ENCODE data around the gene MOSPD3. TPM values are rescaled to one million over a fixed set of nuclear protein-coding genes. Genes with fewer than 3 reads are reported as not detected.

The MOSPD3 gene
- polyA plus RNA-seq, 1 experiment, result 15.0 TPM

DNA sequence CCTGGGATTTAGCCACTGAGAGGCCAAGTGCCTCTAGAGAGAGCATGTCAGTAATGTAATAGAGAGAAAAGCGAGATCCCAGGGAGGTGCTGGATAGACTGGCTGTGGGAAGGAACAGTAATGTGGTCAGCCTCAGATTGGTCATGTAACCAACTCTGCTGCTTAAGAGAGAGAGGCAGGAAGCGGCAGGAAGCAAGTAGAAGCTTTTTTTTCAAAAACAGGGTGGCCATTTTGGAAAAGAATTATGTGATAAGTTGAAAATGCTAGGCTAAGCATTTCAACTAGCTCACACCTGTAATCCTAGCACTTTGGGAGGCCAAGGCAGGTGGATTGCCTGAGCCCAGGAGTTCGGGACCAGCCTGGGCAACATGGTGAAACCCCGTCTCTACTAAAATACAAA lies 13.9 kb upstream of the MOSPD3 start:
- ChIA-PET POLR2A (no interaction called here), CTCF (interaction anchor here (1.8 kb wide), 1 partner anchor 9 kb away, joined by 8 read pairs; no protein-coding TSS in a partner anchor)
- TF ChIP-seq, protein P1, sequence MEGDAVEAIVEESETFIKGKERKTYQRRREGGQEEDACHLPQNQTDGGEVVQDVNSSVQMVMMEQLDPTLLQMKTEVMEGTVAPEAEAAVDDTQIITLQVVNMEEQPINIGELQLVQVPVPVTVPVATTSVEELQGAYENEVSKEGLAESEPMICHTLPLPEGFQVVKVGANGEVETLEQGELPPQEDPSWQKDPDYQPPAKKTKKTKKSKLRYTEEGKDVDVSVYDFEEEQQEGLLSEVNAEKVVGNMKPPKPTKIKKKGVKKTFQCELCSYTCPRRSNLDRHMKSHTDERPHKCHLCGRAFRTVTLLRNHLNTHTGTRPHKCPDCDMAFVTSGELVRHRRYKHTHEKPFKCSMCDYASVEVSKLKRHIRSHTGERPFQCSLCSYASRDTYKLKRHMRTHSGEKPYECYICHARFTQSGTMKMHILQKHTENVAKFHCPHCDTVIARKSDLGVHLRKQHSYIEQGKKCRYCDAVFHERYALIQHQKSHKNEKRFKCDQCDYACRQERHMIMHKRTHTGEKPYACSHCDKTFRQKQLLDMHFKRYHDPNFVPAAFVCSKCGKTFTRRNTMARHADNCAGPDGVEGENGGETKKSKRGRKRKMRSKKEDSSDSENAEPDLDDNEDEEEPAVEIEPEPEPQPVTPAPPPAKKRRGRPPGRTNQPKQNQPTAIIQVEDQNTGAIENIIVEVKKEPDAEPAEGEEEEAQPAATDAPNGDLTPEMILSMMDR (IDR thresholded peaks at IDR 0.05; ENCODE audit: insufficient read depth, low read depth, low read length), result no peak
- Histone ChIP-seq H3K4me3 (ENCODE audit: low read depth, low read length) (no peak overlapping the region), H3K36me3 (ENCODE audit: control insufficient read depth, insufficient read depth, low read length) (no peaks in the 10 kb centered on the region), H3K27me3 (ENCODE audit: control insufficient read depth, insufficient read depth, low read length) (no peaks in the 10 kb centered on the region)
- no peak for DNase-seq (ENCODE audit: low read depth)

DNA sequence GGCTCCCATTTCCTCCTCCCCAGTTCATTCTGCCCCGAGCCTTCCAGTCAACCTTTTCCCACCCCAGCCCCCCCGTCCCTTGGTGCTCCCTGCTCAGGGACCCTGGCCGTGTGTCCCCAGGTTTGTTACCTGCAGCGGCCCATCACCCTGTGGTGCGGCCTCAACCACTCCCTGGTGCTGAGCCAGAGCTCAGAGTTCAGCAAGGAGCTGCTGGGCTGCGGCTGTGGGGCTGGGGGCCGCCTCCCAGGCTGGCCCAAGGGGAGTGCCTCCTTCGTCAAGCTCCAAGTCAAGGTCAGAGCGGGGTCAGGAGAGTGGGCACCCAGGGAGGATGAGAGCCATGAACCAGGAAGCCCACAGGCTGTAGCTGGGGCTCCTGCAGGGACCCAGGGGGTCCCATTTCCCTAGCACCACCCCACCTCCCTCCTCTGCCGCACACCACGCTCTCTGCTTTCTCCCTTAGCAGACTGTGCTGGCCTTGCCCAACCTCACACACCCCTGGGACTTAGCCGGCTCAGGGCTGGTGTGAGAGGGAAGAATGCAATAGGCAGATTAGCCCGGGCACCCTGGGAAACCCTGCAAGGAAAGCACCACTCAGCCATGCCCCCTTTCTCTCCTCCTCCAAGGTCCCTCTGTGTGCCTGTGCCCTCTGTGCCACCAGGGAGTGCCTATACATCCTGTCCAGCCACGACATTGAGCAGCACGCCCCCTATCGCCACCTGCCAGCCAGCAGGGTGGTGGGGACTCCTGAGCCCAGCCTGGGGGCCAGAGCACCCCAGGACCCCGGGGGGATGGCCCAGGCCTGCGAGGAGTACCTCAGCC lies 12.2 kb upstream of the MOSPD3 start:
- CTCF ChIA-PET, result interaction anchor here (0.6 to 1.8 kb wide), 3 partner anchors 11 to 49 kb away, joined by 3 to 8 read pairs (median 3); no protein-coding TSS in a partner anchor

GRCh38 chr7:100600730-100601038 lies 11.7 kb upstream of the MOSPD3 start:
- H3K36me3 ChIP-seq (ENCODE audit: control insufficient read depth, insufficient read depth, low read length), result peaks cover 5% of the 10 kb centered on the region
- TF ChIP-seq, protein P1 (IDR thresholded peaks at IDR 0.05; ENCODE audit: insufficient read depth, low read depth, low read length), result no peak
- no peaks in the 10 kb centered on the region for H3K27me3 ChIP-seq (ENCODE audit: control insufficient read depth, insufficient read depth, low read length)
- H3K4me3 ChIP-seq (ENCODE audit: low read depth, low read length), result no peak overlapping the region
- ChIA-PET POLR2A (no interaction called here), CTCF (no interaction called here)
- no peak for DNase-seq (ENCODE audit: low read depth)

More for the DNA sequence above, 12.2 kb upstream of the MOSPD3 start:
- Histone ChIP-seq H3K4me3 (ENCODE audit: low read depth, low read length) (no peak overlapping the region), H3K27me3 (ENCODE audit: control insufficient read depth, insufficient read depth, low read length) (no peaks in the 10 kb centered on the region), H3K36me3 (ENCODE audit: control insufficient read depth, insufficient read depth, low read length) (peaks cover under 1% of the 10 kb centered on the region)
- DNase-seq (ENCODE audit: low read depth), result no peak
- TF ChIP-seq, protein P1 (IDR thresholded peaks at IDR 0.05; ENCODE audit: insufficient read depth, low read depth, low read length), result no peak
- POLR2A ChIA-PET, result no interaction called here

GRCh38 chr7:100602889-100603725 lies 9.2 kb upstream of the MOSPD3 start:
- DNase-seq (ENCODE audit: low read depth), result peak; percentile 44
- ChIA-PET CTCF (interaction anchor here (0.8 to 2.4 kb wide), 8 partner anchors 17 to 249 kb away, joined by 3 to 11 read pairs (median 4); partner anchors contain the start of genes FBXO24, LRCH4 and SLC12A9), POLR2A (interaction anchor here (0.6 to 2.4 kb wide), 6 partner anchors 9 to 35 kb away, joined by 3 to 8 read pairs (median 6); partner anchors contain the start of genes FBXO24, LRCH4 and MOSPD3)
- H3K36me3 ChIP-seq (ENCODE audit: control insufficient read depth, insufficient read depth, low read length), result peaks cover 20% of the 10 kb centered on the region
- H3K27me3 ChIP-seq (ENCODE audit: control insufficient read depth, insufficient read depth, low read length), result no peaks in the 10 kb centered on the region
- H3K4me3 ChIP-seq (ENCODE audit: low read depth, low read length), result peak overlapping the region; percentile 46
- TF ChIP-seq, protein P1 (IDR thresholded peaks at IDR 0.05; ENCODE audit: insufficient read depth, low read depth, low read length), result no peak

- TF ChIP-seq, protein P1 (IDR thresholded peaks at IDR 0.05; ENCODE audit: insufficient read depth, low read depth, low read length), result no peak
- no peak for DNase-seq (ENCODE audit: low read depth)
- H3K27me3 ChIP-seq (ENCODE audit: control insufficient read depth, insufficient read depth, low read length), result no peaks in the 10 kb centered on the region
- CTCF ChIA-PET, result interaction anchor here (0.9 to 2.4 kb wide), 5 partner anchors 17 to 249 kb away, joined by 4 to 11 read pairs (median 5); partner anchors contain the start of genes FBXO24, LRCH4 and SLC12A9
- H3K36me3 ChIP-seq (ENCODE audit: control insufficient read depth, insufficient read depth, low read length), result peaks cover 21% of the 10 kb centered on the region
- H3K4me3 ChIP-seq (ENCODE audit: low read depth, low read length), result peak overlapping the region; percentile 46
- POLR2A ChIA-PET, result interaction anchor here (1.1 kb wide), 1 partner anchor 35 kb away, joined by 3 read pairs; no protein-coding TSS in a partner anchor
Observed at GRCh38 chr7:100603726-100604027, 8.7 kb upstream of the MOSPD3 start.

Measured in BJ (cell line).